ENCODE data around the gene CWC22. TPM values are rescaled to one million over a fixed set of nuclear protein-coding genes. Genes with fewer than 3 reads are reported as not detected.
A peak's percentile ranks its signal among the peaks of the same experiment; 100 is the strongest.

CWC22 gene
- total RNA-seq, 1 donor = 17.3 TPM

DNA sequence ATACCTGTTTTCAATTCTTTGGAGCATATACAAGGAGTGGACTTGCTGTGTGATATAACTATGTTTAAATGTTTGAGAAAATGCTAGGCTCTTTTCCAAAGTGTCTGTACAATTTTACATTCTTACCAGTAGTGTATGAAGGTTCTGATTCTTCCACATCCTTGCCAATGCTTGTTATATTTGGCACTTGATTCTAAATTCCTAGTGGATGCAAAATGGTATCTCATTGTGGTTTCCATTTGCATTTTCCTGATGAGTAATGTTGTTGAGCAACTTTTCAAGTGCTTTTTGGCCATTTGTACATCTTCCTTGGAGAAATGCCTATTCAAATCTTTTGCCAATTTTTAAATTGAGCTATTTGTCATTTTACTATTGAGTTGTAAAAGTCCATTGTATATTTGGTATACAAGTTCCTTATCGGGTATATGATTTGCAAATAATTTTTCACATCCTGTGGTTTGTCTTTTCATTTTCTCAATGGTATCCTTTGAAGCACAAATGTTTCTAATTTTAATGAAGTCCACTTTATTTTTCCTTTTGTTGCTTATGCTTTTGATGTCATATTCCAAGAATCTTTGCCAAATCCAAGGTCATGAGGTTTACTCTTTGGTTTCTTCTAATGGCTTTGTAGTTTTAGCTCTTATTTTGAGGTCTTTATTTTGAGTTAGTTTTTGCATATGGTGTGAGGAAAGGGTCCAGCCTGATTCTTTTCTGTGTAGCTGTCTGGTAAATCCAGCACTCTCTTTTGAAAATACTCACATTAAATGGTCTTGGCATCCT, 33.2 kb upstream of the CWC22 start:
- no peak overlapping the region for H3K4me3 ChIP-seq (ENCODE audit: low read depth, low read length)
- TF ChIP-seq, protein P1, sequence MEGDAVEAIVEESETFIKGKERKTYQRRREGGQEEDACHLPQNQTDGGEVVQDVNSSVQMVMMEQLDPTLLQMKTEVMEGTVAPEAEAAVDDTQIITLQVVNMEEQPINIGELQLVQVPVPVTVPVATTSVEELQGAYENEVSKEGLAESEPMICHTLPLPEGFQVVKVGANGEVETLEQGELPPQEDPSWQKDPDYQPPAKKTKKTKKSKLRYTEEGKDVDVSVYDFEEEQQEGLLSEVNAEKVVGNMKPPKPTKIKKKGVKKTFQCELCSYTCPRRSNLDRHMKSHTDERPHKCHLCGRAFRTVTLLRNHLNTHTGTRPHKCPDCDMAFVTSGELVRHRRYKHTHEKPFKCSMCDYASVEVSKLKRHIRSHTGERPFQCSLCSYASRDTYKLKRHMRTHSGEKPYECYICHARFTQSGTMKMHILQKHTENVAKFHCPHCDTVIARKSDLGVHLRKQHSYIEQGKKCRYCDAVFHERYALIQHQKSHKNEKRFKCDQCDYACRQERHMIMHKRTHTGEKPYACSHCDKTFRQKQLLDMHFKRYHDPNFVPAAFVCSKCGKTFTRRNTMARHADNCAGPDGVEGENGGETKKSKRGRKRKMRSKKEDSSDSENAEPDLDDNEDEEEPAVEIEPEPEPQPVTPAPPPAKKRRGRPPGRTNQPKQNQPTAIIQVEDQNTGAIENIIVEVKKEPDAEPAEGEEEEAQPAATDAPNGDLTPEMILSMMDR (IDR thresholded peaks at IDR 0.05; ENCODE audit: insufficient read depth, low read depth, low read length) = peak; percentile 16
- DNase-seq (ENCODE audit: low read depth) = peak; percentile 78

DNA sequence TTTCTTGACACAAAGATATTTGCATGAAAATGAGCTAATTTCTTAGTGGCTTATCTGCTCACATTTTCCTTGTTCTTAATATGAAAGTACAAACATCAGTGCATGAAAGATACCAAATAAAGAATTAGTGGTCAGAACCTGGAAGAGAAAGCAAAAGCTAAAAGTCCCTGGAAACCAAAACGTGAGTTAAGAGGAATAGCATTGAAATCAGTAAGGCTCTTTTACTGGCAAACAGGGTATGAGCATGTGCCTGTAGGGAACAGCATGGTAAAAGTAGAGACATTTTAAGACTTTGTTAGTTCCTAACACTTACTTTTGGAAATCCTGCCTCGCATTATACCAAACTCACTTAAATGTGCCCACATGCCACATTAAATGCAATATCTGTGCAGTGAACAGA, 31.9 kb upstream of the CWC22 start:
- H3K4me3 ChIP-seq (ENCODE audit: low read depth, low read length) = no peak overlapping the region
- TF ChIP-seq, protein P1 (IDR thresholded peaks at IDR 0.05; ENCODE audit: insufficient read depth, low read depth, low read length) = no peak
- no peak for DNase-seq (ENCODE audit: low read depth)

DNA sequence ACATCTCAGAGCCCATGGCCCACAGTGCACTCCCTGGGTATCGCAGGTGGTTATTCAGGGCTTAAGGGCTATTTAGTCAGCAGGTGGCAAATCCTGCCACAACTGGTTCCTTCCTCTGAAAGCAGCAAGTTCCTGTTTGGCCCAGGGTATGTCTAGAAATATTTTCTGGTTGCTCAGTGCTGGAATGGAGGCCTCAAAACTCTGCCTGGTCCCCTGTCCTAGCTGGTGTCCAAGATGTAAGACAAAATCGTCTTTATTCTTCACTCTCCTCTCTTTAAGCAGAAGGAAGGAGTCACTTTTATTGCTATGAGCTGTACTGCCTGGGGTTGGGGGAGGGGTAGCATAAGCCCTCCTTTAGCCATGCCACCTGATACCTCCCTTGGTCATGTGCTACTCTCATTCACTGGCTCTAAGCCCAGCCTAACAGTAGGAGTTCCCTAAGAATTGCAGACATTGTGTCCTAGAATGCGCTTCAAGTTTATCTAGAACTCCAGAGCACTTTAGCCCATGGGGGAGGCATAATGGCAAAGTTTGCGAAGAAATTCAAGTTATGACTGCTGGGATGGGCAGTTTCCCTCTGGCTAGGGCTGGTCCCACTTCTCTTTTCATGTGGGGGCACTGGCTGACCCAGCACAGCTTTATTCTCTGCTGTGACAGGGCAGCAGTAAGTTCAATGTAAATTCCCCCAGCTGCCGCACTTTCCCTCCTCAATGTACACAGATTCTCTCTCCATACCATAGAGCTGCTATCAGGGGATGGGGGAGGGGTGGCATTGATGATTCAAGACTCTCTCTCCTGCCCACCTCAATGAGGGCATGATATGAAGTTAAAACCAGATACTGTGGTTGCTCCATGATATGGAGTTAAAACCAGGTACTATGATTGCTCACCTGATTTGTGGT, 27.1 kb upstream of the CWC22 start:
- TF ChIP-seq, protein P1 (IDR thresholded peaks at IDR 0.05; ENCODE audit: insufficient read depth, low read depth, low read length) = no peak
- H3K4me3 ChIP-seq (ENCODE audit: low read depth, low read length) = no peak overlapping the region
- DNase-seq (ENCODE audit: low read depth) = peak; percentile 36

DNA sequence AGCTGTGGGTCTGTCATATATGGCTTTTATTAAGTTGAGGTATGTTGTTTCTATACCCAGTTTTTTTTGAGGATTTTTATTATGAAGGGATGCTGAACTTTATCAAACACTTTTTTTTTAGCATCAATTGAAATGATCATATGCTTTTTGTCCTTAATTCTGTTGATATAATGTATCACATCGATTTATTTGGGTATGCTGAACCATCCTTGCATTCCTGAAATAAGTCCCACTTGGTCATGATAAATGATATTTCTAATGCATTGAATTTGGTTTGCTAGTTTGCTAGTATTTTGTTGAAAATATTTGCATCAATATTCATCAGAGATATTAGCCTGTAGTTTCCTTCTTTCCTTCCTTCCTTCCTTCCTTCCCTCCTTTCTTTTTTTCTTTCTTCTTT, 22.5 kb upstream of the CWC22 start:
- H3K4me3 ChIP-seq (ENCODE audit: low read depth, low read length) = no peak overlapping the region
- DNase-seq (ENCODE audit: low read depth) = no peak
- TF ChIP-seq, protein P1 (IDR thresholded peaks at IDR 0.05; ENCODE audit: insufficient read depth, low read depth, low read length) = no peak

DNA sequence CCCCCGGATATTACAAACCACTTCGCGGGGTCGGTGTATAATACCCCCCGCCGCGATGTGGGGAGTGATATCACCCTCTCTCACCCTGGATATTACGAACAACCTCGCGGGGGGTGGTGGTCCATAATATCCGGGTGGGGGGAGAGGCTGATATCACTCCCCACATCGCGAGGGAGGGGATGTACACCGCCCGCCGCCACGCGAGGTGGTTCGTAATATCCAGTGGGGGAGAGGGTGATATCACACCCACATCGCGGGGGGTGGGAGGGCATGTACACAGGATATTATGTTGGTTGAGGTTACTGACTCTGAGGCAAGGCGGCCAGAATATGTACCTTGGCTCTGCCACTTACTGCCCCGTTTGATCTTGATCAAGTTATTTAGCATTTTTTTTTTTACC, 14.8 kb upstream of the CWC22 start:
- no peak overlapping the region for H3K4me3 ChIP-seq (ENCODE audit: low read depth, low read length)
- TF ChIP-seq, protein P1 (IDR thresholded peaks at IDR 0.05; ENCODE audit: insufficient read depth, low read depth, low read length) = no peak
- no peak for DNase-seq (ENCODE audit: low read depth)

DNA sequence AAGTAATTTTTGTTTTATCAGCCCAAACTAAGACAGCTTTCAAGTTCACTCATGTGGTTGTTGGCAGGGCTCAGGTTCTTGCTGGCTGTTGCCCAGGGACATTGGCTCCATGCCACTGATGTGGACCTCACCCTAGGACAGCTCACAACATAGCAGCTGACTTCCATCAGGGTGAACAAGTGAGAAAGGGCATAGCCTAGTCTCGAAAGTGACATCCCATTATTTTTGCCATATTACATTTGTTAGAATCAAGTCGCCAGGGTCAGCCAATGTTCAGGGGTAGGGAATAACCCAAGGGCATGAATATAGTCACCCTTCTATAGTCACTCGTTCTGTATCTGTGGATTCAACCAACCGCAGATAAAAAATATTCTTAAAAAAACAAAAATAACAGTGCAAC, 10.7 kb upstream of the CWC22 start:
- TF ChIP-seq, protein P1 (IDR thresholded peaks at IDR 0.05; ENCODE audit: insufficient read depth, low read depth, low read length) = no peak
- no peak for DNase-seq (ENCODE audit: low read depth)
- no peak overlapping the region for H3K4me3 ChIP-seq (ENCODE audit: low read depth, low read length)

Measured in fibroblast of villous mesenchyme (primary cell).